ENCODE measurements around the gene PAFAH1B2. TPM values are rescaled to one million over a fixed set of nuclear protein-coding genes. Genes with fewer than 3 reads are reported as not detected.

The PAFAH1B2 gene
- total RNA-seq, 1 donor from 2014 or later, result 78.2 TPM

- Histone ChIP-seq H3K9me3 (no peaks in the 10 kb centered on the region), H3K4me3 (no peak overlapping the region), H3K27ac (peak overlapping the region; percentile 64), H3K4me1 (peaks cover 45% of the 10 kb centered on the region), H3K27me3 (ENCODE audit: low read depth) (no peaks in the 10 kb centered on the region), H3K36me3 (peaks cover 97% of the 10 kb centered on the region)
- ATAC-seq (peak; percentile 25 to 31), DNase-seq (no peak)
- intact Hi-C loops (cut with DNase I), result no loop called here
- no peak for TF ChIP-seq CTCF (IDR thresholded peaks at IDR 0.05)
Observed at GRCh38 chr11:117220568-117220967, 76.5 kb downstream of the PAFAH1B2 start.

- no peaks in the 10 kb centered on the region for H3K9me3 ChIP-seq
- TF ChIP-seq CTCF (IDR thresholded peaks at IDR 0.05), result no peak
- ATAC-seq (no peak), DNase-seq (no peak)
- intact Hi-C loops (cut with DNase I), result no loop called here
- peak overlapping the region; percentile 64 for H3K27ac ChIP-seq
- peaks cover 97% of the 10 kb centered on the region for H3K36me3 ChIP-seq
- no peaks in the 10 kb centered on the region for H3K27me3 ChIP-seq (ENCODE audit: low read depth)
- peaks cover 47% of the 10 kb centered on the region for H3K4me1 ChIP-seq
- no peak overlapping the region for H3K4me3 ChIP-seq
Observed at GRCh38 chr11:117220999-117221774, 77.1 kb downstream of the PAFAH1B2 start.

GRCh38 chr11:117221775-117222517 is 77.9 kb downstream of the PAFAH1B2 start:
- DNase-seq, result no peak
- peak; percentile 48 to 66 for ATAC-seq
- Histone ChIP-seq H3K27ac (peak overlapping the region; percentile 64), H3K36me3 (peaks cover 96% of the 10 kb centered on the region), H3K4me3 (no peak overlapping the region), H3K9me3 (no peaks in the 10 kb centered on the region), H3K4me1 (peaks cover 48% of the 10 kb centered on the region), H3K27me3 (ENCODE audit: low read depth) (no peaks in the 10 kb centered on the region)
- intact Hi-C loops (cut with DNase I), result no loop called here
- no peak for TF ChIP-seq CTCF (IDR thresholded peaks at IDR 0.05)

GRCh38 chr11:117222991-117223740 is 79.1 kb downstream of the PAFAH1B2 start:
- intact Hi-C loops (cut with DNase I), result no loop called here
- Histone ChIP-seq H3K4me3 (no peak overlapping the region), H3K27me3 (ENCODE audit: low read depth) (no peaks in the 10 kb centered on the region), H3K36me3 (peaks cover 96% of the 10 kb centered on the region), H3K9me3 (no peaks in the 10 kb centered on the region), H3K27ac (no peak overlapping the region), H3K4me1 (peaks cover 37% of the 10 kb centered on the region)
- DNase-seq (no peak), ATAC-seq (no peak)
- no peak for TF ChIP-seq CTCF (IDR thresholded peaks at IDR 0.05)
